Stimulated activated naive CD4-positive, alpha-beta T cell (primary cell): ENCODE measurements around the gene CDKN1C.

Source experiments
- DNase-seq, 6 experiments: peaks; one replicate each; lab custom pipeline; 2025; lab: John Stamatoyannopoulos, UW

Gene CDKN1C

DNA sequence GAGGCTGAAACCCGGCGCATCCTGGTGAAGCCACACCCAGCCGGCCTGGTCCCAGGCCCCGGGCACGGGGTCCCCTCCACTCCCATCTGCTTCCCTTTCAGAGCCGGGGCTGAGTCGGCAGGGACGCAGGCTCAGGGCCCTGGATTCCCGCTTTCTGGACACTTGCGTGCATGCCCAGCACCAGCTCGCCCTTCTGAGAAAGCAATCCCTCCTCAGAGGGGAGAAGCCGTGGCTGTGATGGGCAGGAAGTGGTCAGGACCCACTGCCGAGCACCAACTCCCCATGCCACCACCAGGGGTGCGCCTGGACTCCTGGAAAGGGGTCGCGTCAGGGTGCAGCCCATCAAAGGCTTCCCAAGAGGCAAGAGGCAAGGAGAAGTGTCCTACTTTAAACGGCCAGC is 15.1 kb downstream of the CDKN1C start:
- DNase-seq: no peak

DNA sequence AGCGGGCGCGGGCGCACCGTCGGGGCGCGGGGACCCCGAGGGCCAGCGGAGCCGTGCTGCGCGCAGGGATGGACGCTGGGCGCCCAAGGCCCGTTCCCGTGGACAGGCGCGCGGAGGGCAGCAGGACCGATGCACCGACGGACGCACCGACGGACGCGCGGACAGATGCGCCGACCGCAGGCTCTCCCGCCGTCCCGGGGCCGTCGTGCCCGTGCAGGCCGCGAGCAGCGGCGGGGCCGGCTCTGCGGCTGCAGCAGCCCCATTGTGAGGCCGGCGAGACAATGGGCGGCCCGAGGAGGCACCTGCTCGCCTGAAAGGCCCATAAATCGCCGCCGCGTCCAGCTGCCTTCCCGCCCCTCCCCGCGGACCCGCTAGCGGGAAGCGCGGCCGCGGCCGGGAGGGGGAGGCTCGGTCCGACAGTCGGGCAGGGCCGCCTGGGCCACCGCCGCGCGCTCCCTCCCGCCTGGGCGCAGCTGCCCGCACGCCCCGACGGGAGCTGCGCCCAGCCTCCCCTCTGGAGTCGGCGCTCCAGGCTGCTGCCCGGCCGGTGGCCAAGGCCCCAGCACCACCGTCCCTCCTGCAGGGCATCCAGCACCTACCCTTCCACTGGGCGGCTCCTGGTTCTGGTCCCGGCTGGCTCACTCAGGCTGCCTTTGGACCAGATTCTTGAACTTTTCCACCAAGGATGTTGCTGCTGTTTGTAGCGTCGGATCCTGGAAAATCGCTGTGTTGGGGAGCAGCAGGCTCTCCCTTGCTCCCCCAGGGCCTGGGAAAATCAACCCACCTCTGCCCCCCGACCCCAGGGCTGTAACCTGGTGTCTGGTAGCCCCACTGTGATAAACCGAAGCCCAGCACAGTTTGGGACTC is 15.8 kb downstream of the CDKN1C start:
- DNase-seq: no peak

DNA sequence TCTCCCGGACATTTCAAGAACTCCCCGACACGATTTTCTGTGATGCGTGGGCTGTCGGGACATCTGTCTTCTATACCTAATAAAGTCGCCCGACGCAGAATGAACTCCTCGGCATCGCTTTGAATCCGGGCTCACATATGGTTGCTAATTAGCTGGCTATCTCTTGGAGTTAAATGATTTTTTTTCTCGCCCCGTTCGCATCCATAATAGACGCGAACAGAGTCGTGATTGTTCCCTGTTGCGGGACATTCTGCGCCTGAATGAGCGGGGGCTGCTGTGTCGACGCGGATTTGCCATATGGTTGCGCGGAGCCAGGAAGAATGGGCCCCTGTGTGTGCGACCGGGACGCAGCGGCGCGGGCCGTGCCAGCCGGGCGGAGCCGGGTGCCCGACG is 16.4 kb downstream of the CDKN1C start:
- no peak for DNase-seq

DNA sequence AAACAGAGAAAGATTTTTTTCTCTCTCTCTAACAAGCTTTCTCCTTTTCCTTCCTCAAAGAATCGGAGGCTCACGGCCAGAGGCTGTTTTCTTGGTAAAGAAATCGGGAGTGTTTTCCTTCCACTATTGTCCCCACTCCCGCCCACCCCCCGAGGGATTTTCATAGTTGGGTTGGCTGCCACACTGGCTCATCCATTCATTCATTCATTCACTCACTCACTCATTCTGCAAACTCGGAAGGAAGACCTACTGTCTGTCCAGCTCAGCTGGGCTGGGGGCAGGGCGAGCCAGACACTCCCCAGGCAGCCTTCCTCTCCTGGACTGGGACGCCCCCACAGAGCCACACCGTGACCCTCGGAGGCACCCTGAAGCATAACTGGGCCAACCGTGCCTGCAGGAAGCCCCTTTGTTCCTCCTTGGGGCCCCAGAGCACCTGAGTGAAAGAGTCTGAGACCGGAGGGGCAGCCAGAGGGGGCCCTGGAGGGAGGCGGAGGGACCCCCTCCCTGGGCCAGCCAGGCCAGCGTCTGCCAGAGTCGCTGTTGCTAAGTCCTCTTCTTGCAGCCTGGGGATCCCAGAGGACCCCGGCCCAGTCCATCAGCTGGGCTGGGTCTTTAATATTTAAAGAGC is 17.0 kb downstream of the CDKN1C start:
- DNase-seq: no peak

DNA sequence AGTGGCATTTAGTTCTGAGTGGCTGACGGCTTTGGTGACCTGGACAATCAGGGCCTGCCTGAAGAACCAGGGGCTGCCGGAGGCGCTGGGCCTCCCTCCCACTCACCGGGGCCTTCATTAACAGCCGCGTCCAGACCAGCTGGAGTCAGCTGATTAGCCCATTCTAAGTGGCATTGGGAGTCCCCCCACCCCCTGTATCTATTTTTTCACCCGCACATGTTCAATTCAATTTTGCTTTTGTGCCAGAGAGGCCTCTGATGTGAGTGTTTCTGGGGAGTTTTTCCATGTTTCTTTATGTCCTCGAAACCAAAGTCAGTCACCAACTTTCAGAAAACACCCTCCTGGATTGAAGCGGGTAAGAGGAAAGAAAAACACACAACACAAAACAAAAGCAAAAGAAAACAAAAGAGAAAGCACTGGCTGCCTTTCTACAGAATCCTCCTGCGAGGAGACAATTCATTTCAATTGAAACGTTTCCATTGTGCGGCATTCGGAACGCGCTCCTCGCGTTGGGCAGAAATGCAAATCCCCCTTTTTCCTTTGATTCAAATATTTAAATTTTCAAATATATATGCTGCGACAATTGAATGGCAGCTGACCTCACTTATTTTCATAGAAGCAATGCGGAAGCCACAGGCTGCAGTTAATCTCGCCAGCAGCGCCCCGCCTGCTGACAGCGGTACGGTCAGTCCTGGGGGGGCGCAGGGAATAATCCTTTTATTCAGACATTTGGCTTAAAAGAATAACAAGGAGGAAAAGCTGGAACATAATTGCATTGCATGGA is 17.7 kb downstream of the CDKN1C start:
- DNase-seq: no peak

DNA sequence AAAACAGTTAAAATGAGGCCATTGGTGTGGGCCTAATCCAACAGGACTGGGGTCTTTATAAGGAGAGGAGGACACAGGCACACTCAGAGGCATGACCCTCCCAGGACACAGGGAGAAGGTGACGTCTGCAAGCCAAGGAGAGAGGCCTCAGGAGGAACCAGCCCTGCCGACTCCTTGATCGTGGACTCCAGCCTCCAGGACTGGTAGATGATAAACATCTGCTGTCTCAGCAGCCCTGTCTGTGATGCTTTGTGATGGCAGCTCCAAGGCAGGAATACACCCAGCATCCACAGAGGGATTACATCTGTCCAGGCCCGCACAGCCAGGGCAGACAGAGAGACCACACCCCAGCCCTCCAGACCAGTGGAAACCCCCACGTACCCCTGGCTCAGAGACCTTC is 18.4 kb downstream of the CDKN1C start:
- no peak for DNase-seq

DNA sequence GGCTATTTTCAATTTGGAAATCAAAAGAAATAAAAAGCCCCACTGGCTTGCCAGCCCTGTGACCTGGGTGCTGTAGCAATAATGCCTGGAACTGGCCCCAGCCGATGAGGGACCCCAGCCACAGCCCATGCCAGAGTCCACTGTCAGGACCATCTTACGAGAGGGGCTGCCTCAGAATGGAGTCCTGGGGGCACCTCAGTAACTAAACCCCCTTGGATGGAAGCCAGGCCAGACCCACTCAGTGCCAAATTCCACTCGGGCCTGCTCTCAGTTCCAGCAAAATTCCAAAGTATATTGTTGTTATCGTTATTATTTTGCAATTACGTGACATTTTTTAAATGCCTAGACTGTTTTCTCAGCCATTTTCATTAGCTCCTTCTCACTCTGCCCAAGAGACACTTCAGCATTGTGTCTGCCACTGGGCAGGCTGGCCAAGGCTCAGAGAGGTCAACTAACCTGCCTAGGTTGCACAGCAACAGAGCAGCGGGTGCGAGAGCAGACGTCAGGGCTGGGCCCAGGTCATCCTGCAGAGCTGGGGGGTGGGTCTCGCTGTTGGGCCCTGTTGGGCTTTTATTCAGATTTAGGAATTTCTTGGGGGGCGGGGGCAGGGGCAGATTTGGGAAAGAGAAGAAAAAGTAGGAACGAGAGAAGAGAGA is 19.5 kb downstream of the CDKN1C start:
- DNase-seq: no peak

DNA sequence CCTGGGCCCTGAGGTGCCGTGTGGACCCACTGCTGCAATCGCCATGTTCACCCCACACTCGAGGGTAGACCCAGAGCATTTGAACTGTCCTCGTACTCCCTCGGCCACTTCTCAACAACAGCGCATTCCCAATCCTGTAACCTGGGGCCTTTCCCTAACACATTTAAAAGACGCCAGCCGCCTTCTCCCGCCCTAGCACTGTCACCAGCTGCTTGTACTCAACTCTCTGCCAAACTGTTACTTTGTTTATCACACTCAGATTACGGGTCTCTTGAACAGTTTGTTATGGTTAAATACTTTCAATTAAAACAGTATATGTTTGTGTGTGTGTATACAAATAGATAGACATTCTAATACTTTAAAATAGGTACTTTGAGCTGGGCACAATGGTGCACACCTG is 20.7 kb downstream of the CDKN1C start:
- no peak for DNase-seq

DNA sequence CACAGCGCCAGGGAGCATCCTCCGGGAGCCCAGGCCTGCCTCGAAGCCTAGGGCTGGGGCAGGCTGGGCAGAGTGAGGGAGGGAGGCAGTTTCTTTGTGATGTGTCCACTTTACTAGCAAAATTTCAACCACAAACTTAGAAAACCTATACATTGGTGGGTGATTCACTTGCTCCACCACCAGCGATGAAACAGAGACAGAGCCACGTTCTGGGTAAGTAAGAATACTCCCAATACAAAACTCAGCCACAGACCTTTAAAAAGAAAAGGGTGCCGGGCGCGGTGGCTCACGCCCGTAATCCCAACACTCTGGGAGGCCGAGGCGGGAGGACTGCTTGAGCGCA is 22.3 kb downstream of the CDKN1C start:
- no peak for DNase-seq

DNA sequence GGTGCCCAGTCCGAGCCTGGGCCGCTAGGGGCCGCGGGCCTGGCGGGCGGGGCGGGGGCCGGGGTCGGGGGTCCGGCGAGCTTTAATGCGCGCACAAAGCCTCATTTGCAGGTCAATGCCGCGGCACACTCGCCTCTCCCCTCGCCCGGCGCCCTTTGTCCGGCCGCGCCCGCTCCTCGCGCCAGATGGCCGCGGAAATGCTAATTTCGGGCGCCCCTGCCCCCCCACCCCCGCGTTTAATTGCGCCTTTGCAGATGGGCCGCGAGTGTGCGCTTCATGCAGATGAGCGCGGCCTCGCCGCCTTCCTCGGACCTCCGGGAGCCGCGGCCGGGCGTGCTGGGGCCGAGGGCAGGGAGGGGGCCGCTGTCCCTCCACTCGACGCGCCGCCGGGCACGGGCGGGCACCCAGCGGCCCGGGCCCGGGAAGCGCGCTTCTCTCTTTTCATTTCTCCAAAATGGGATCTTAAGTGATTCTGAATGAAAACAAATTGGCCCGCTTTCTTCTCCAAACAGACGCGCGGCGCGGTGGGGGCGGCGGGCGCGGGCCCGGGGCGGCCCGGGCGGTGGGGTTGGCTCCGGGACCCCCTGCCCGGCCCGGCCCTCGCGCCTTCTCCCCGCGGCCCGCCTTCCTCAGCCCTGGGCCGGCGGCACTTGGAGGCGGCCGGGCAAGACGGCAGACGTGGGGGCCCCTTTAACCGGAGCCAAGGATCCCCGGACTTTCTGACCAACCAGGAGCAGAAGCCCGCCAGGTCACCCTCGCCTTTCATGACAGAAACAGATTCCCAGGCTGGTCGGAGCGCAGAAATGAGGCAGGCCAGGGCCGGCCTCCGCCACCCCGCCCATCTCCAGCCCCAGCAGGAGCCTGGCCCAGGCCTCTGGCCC is 22.9 kb downstream of the CDKN1C start:
- DNase-seq: no peak

DNA sequence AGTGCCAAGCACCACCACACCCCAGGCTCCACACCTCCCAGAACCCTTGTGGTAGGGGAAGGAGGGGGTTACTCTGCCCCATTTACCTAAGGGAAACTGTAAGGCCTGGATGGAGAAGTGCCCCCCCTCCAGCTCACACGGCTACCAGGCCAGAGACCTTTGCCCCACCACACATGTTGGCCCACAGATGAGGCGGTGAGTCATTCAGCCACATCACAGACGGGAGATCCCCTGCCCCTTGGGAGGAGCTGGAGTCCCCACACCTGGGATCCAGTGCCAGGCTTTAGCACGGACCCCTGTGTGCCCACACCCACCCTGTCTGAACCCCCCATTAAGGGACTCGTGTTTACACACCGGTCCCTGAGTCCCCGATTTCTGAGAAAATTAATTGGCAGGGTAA is 24.9 kb downstream of the CDKN1C start:
- no peak for DNase-seq

DNA sequence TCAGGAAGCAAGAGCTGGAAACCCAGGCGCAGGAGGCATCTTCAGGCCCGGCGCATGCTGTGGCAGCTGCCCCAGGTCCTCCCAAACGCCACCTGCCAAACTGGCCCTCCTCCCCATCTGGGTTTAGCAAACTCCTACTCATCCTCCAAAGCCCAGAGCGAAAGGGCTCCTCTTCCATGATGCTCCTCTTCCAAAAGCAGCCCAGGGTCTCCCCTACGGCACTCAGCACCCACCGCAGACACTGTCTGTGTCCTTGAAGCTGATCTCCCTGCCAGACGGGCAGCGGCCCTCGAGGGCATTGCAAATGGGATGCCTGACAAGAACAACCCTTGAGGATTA is 25.9 kb downstream of the CDKN1C start:
- DNase-seq: no peak

DNA sequence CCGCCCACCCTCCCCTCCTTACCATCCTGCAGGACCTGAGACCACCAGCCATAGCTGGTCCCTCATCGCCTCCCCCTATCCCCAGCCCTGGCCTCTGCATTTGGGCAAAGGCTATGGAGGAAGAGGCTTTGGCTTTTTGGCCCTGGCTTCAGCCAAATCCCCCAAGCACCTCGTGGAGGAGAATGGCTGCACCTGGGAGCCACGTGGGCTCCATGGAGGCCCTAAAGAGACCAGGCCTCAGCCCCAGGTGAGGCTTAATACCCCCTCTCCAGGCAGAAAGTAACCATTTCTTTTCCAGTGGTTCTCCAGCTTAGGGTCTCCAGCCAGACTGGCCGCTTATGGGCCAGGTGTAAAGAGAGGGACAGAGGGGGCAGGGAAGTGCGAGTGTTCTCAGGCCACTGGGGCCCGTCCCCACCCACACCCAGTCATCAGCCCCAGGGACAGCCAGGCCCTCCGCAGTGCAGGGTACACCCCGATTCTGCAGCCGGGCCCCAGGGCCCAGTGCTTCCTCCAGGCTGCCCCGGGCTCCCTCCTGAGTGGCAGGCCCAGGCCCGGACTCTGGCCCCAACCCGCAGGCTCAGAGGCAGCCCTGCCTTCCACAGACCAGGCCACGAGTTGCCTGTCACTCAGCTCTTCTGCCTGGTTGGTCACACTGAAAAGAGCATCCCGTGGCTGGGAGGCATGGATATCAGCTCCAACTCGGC is 26.4 kb downstream of the CDKN1C start:
- no peak for DNase-seq

DNA sequence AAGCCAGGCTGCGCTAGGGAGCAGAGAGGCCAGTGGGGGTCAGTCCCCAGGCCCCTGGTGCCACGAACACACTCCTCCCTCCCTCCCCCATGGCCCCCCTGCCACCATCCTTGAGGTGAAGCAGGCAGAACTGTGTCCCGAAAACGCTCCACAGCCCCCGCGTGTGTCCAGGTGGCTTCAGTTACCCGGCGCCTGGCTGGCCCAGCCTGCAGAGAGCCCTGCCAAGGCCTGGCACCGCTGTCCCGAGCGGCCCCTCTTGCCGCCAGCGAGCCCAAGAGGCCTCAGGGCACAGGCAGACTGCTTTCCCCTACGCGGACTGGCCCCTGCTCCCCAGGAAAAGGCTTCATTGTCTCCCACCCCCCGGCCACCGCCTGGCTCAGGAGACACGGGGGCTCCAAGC is 27.7 kb downstream of the CDKN1C start:
- no peak for DNase-seq

DNA sequence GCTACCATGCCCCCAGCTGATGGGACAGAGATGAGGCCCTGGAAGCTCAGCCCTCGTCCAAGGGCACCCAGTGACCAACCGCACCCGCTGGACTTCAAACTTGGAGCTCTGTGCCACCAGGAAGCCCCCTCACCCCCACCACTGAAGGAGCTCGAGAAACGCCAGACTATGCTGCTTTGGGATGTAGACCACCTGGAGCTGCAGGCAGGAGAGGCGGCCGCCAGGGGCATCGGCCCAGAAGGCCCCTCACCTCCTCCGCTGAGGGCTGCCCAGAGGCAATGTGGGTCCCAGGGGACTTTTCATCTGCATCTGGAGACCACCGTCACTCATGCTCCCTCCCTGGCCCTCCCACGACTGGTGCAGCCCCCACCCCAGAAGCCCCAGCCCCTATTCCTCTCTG is 28.3 kb downstream of the CDKN1C start:
- no peak for DNase-seq

DNA sequence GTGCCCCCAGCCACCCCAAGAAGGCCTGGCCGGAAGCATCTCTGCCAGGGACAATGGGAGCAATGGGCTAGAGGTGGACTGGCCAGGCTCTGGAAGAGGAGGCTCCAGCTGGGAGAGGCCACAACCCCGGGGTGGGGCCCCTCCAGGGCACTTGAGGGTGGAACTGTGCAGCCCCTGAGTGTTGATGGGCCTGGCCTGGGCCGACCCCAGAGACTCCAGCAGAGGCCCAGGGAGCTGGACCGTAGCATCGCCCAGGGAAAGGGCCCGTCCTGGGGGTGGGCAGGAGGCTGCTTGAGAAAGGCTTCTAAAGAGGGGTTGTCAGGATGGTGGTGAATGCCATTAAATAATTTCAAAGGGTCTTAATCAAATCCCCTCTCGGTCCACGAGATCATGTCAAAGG is 30.4 kb downstream of the CDKN1C start:
- DNase-seq: no peak

DNA sequence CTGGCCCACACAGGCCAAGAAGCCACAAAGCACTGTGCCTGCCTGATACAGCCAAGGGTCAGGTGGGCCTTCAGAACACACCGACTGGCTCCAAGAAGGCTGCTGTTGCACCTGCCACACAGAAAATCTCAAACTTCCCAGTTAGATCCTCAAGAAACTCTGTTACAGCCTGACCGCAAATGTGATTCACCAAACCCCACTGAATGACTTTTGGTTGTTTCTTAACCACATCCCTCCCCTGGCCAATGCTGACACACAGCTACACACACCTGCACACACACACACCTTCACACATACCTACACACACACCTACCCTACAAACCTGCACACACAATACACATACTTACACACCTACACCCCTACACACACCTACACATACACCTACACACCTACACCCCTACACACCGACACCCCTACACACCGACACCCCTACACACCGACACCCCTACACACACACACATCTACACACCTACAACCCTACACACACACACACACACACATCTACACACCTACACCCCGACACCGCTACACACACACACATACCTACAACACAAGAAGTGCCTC is 31.5 kb downstream of the CDKN1C start:
- no peak for DNase-seq

DNA sequence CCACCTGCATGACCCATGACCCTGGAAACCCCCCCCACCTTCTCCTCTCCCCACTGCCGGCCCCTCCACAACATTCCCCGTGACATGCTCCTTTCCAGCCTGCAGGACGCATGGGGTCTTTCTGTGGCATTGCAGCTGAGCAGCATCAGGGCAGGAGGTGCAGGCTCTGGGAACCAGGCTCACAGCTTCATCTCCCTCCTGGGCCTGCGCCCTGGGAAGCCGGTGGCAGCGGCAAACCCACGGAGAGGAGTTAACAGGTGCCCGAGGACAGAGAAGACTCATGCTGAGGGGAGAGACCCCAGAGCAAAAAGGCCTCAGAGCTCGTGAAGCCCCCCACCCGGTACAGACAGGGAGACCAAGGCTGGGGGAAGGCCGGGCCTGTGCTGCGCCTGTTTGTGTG is 32.2 kb downstream of the CDKN1C start:
- no peak for DNase-seq

DNA sequence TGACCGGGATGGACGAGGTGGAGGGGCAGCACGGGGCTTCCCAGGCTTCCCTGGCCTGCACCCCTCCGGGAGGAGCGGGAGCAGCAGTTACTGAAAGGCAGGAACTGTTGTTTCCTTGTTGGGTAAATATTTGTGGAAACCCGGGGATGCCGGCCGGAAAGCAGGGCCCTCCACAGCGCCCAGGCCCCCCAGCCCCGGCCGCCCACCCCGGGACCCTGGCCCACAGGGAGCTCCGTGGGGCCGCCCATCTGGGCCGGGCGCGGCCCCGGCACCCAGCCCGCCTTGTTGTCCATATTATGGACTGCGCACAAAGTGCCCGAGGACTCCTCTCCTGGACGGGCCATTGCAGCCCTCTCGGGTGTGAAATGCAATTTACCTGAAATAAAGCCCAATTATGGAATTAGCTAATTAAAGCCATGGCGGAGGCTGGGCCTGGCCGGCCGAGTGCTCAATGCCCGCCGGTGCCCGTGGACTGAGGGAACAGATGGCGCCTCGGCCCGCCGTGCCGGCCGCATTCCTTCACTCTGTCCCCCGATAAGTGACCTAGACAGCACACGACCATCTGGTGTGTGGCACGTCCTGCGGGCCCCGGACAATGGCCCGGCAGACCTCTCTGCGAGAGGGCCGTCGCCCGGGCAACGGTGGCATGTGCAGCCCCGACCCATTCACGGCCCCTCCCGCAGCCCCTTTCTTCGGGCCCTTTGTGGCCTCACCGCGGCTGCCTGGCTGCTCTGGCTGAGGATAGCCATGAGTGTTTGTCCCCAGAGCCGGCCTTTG is 35.4 kb downstream of the CDKN1C start:
- no peak for DNase-seq

DNA sequence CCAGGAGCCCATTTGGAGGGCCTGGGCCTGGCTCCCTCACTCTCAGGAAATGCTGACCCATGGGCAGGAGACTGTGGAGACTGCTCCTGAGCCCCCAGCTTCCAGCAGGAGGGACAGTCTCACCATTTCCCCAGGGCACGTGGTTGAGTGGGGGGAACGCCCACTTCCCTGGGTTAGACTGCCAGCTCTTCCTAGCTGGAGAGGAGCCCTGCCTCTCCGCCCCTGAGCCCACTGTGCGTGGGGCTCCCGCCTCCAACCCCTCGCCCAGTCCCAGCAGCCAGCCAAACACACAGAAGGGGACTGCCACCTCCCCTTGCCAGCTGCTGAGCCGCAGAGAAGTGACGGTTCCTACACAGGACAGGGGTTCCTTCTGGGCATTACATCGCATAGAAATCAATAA is 37.1 kb downstream of the CDKN1C start:
- DNase-seq: no peak
